Astrocyte of the cerebellum (primary cell): Measurements from ENCODE around the gene AMBRA1.

Experiments
- DNase-seq: peaks from one replicate; pipeline ENCODE4 v3.0.0-alpha.2; 2011; ENCODE audit warnings: low read depth
- H3K4me3 ChIP-seq: 2 replicates; pipeline ENCODE4 v1.5.1; 2011; ENCODE audit warnings: mild to moderate bottlenecking, low read depth, low read length, moderate library complexity
- in situ Hi-C: cut with HindIII; loops from 2 replicates; pipeline ENCODE4 v1.10.0; 2017; ENCODE audit warnings: low sequenced_read_pairs
- TF ChIP-seq, protein P1 (sequence below): IDR thresholded peaks from 2 replicates; pipeline ENCODE4 v1.5.1; 2012; ENCODE audit warnings: low read length, low read depth, moderate library complexity, mild to moderate bottlenecking; ENCODE audit errors: missing control alignments

Gene AMBRA1

DNA sequence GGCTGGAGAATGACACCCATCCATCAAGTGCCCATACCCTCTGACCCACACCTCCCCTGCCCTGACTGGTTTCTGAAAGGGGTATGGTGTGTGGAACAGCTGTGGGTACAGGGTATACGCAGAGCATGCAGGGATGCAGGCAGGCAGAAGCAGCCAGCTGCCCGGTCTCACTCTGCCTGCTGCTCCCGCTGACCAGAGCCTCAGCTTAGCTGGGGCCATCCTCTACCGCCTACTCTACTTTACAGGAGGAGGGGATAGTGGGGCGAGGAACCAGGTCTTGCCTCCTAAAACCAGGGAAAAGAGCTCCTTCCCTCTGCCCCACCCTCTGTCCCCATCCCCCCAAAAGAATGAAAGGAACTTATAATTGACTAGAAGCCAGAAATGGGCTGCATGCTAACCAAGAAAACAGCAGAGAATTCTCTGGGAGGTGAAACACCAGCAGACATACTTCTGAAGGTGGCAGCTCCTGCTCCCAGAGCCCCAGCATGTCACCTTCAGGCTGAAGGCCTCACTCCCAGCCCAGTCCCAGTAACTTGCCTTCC, 189.3 kb downstream of the AMBRA1 start:
- H3K4me3 ChIP-seq: no peak overlapping the region
- in situ Hi-C loops: no loop called here
- TF ChIP-seq, protein P1, sequence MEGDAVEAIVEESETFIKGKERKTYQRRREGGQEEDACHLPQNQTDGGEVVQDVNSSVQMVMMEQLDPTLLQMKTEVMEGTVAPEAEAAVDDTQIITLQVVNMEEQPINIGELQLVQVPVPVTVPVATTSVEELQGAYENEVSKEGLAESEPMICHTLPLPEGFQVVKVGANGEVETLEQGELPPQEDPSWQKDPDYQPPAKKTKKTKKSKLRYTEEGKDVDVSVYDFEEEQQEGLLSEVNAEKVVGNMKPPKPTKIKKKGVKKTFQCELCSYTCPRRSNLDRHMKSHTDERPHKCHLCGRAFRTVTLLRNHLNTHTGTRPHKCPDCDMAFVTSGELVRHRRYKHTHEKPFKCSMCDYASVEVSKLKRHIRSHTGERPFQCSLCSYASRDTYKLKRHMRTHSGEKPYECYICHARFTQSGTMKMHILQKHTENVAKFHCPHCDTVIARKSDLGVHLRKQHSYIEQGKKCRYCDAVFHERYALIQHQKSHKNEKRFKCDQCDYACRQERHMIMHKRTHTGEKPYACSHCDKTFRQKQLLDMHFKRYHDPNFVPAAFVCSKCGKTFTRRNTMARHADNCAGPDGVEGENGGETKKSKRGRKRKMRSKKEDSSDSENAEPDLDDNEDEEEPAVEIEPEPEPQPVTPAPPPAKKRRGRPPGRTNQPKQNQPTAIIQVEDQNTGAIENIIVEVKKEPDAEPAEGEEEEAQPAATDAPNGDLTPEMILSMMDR: no peak
- DNase-seq: no peak

DNA sequence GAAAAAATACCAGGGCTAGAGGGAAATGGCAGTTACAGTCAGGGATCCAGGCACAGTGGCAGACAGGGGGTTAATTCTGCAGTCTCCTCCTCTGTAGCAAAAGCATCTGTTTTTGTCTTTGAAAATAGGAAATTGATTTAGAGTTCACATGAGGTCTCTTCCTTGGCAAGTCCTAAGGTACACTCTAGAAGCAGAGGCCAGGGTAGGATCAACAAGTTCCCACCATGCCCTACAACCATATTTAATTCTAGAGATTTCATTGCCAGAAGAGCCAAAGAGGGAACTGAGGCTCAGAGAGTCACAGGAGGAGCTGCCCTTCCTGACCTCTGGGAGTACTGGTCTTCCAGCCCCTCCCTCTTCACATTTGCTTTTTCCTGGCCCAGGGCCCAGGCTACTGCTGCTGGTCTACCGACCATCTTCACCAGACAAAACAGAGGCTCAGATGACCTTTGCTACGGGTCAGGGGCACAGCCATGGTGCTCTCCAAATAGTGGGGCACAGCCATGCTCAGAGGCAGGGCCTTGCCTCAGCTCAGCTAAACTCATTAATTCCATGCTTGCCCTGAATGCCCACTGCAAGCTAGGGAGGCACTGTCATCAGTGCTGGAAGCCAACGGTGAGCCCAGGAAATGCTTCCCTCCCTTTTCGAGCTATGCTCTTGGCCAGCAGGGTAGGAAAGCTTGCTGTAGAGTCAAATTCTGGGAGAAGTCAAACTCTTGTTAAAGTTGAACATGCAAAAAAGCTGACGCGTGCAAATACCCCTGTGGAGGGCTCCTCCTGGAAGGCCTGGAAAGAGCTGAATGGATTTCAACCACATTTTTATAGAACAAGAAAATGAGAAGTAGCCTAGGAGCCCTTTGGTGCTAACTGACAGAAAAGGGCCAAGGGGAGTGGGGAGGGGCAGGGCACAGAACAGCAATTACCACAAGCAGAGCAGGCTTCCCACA, 190.6 kb downstream of the AMBRA1 start:
- TF ChIP-seq, protein P1: no peak
- in situ Hi-C loops: no loop called here
- DNase-seq: no peak
- no peak overlapping the region for H3K4me3 ChIP-seq

DNA sequence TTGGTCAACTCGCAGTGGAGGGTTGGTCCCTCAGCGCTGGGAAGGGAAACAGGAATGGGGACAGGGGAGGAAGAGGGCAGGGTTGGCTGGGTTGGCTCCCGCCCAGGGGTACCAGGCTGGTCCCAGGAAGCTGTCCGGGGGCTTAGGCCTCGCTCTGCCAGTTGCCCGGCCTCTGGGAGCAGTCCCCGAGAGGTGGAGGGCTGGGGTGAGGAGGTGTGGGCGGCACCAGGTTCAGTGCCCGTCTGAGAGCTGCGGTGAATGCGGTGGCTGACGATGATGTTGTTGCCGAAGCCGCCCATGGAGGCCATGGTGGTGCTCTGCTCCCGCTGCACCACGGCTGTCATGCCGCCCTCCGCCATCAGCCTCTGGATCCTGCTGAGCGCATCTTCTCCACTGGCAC, 196.3 kb downstream of the AMBRA1 start:
- in situ Hi-C loops: no loop called here
- TF ChIP-seq, protein P1: no peak
- H3K4me3 ChIP-seq: no peak overlapping the region
- DNase-seq: no peak

DNA sequence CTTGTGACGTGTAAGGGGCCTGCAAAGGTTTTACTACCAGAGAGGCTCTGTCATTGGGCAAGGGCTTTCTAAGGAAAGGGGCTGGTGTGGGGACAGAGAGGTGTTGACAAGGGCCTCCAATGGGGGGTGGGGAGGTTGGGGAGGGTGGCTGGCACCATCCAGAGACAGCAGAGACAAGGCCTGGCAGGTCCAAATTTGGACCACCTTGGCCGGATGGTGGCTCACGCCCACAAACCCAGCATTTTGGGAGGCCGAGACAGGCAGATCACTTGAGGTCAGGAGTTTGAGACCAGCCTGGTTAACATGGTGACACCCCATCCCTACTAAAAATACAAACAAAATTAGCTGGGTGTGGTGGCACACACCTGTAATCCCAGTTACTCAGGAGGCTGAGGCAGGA, 200.1 kb downstream of the AMBRA1 start:
- TF ChIP-seq, protein P1: no peak
- H3K4me3 ChIP-seq: no peak overlapping the region
- in situ Hi-C loops: no loop called here
- no peak for DNase-seq

DNA sequence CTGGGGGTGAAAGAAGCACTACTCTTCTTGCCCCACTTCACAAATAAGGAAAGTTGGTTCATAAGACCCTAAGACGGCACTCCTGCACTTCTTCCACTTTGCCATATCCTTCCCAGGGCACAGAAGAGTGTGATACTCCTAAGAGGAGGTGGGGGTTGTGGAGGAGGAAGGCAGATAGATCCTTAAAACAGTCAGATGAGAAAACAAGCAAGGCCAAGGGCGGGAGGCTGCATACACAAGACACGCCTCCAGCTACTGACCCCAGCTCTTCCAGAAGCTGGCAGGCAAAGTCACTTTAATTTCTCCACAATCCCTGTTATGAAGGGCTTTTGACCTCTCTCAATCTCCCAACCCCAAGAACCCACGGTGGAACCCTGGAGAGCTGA, 200.6 kb downstream of the AMBRA1 start:
- in situ Hi-C loops: no loop called here
- H3K4me3 ChIP-seq: no peak overlapping the region

DNA sequence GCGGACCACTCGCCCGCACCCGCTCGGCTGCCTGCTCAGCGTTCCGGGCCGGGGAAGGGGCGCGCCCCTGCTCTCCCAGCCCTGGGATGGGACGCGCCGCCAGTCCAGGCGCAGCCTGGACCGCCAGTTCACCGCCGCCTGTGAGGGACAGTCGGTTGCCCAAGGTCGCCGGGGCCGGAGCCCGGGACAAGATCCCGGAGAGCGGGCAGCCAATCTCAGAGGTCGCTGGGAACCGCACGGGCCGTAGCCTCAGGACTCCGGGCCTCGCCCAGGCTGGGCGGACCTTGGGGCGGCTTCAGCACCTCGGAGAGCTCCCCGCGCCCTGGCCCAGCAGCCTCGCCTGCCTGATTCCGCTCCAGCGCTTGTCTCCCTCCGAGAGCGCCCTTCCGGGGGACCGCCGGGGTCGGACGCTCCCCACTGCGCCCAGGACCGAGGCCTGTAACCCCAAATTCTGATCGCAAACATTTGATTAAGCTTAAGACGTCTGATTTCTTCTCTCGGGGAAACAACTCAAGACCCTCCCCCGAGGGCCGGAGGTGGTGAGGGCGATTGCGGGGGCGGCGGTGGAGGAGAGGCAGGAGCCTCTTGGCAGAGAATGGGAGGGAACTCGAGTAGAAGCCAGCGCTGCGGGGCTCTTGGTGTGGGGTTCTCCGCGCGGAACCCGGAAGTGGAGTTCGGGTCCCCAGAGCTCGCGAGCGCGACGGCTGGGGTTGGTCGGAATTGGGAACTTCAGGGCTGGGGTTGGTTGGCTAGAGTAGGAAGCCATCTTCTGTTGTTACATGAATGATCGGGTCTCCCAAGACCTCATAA, 201.2 kb downstream of the AMBRA1 start:
- in situ Hi-C loops: no loop called here
- DNase-seq: peak; percentile 39
- H3K4me3 ChIP-seq: peak overlapping the region; percentile 36

More for the DNA sequence above, 200.6 kb downstream of the AMBRA1 start:
- TF ChIP-seq, protein P1: no peak
- no peak for DNase-seq

More for the DNA sequence above, 201.2 kb downstream of the AMBRA1 start:
- TF ChIP-seq, protein P1: no peak
